CD4-positive, alpha-beta T cell treated with Interleukin-21 for 1 hour (primary cell): ENCODE data around the gene TOMM40.
A peak's percentile ranks its signal among the peaks of the same experiment; 100 is the strongest.
"Not testable (repeated sequence)": the region's sequence is repeated elsewhere in the genome, so short reads cannot be mapped to it uniquely, and the experiment has no call there.

Source experiments
- DNase-seq: peaks from one replicate; pipeline ENCODE4 v3.0.0-alpha.2; 2020

Gene TOMM40

GRCh38 chr19:44900328-44901244 lies 9.5 kb downstream of the TOMM40 start:
- no peak for DNase-seq

GRCh38 chr19:44903216-44903601 lies 12.2 kb downstream of the TOMM40 start:
- DNase-seq, result no peak

- DNase-seq, result peak; percentile 68
Observed at GRCh38 chr19:44903602-44904425, 12.8 kb downstream of the TOMM40 start.

DNA sequence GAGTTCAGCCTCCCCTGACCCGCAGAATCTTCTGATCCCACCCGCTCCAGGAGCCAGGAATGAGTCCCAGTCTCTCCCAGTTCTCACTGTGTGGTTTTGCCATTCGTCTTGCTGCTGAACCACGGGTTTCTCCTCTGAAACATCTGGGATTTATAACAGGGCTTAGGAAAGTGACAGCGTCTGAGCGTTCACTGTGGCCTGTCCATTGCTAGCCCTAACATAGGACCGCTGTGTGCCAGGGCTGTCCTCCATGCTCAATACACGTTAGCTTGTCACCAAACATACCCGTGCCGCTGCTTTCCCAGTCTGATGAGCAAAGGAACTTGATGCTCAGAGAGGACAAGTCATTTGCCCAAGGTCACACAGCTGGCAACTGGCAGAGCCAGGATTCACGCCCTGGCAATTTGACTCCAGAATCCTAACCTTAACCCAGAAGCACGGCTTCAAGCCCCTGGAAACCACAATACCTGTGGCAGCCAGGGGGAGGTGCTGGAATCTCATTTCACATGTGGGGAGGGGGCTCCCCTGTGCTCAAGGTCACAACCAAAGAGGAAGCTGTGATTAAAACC lies 13.5 kb downstream of the TOMM40 start:
- no peak for DNase-seq

GRCh38 chr19:44905437-44906160 lies 14.5 kb downstream of the TOMM40 start, which contains the start of gene APOE:
Gene APOE, plus strand, starts transcription at chr19:44905796. Its CDS starts 829 bp downstream, at chr19:44906625.
- DNase-seq, result no peak

- no peak for DNase-seq
Observed at GRCh38 chr19:44907613-44908012, 16.6 kb downstream of the TOMM40 start.

DNA sequence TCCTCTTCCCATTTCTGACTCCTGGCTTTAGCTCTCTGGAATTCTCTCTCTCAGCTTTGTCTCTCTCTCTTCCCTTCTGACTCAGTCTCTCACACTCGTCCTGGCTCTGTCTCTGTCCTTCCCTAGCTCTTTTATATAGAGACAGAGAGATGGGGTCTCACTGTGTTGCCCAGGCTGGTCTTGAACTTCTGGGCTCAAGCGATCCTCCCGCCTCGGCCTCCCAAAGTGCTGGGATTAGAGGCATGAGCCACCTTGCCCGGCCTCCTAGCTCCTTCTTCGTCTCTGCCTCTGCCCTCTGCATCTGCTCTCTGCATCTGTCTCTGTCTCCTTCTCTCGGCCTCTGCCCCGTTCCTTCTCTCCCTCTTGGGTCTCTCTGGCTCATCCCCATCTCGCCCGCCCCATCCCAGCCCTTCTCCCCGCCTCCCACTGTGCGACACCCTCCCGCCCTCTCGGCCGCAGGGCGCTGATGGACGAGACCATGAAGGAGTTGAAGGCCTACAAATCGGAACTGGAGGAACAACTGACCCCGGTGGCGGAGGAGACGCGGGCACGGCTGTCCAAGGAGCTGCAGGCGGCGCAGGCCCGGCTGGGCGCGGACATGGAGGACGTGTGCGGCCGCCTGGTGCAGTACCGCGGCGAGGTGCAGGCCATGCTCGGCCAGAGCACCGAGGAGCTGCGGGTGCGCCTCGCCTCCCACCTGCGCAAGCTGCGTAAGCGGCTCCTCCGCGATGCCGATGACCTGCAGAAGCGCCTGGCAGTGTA lies 17.2 kb downstream of the TOMM40 start:
- DNase-seq, result no peak

DNA sequence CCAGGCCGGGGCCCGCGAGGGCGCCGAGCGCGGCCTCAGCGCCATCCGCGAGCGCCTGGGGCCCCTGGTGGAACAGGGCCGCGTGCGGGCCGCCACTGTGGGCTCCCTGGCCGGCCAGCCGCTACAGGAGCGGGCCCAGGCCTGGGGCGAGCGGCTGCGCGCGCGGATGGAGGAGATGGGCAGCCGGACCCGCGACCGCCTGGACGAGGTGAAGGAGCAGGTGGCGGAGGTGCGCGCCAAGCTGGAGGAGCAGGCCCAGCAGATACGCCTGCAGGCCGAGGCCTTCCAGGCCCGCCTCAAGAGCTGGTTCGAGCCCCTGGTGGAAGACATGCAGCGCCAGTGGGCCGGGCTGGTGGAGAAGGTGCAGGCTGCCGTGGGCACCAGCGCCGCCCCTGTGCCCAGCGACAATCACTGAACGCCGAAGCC lies 17.8 kb downstream of the TOMM40 start:
- no peak for DNase-seq

GRCh38 chr19:44909775-44910174 lies 18.7 kb downstream of the TOMM40 start:
- DNase-seq, result no peak

- not testable (repeated sequence) for DNase-seq
Observed at GRCh38 chr19:44911896-44912295, 20.8 kb downstream of the TOMM40 start.

DNA sequence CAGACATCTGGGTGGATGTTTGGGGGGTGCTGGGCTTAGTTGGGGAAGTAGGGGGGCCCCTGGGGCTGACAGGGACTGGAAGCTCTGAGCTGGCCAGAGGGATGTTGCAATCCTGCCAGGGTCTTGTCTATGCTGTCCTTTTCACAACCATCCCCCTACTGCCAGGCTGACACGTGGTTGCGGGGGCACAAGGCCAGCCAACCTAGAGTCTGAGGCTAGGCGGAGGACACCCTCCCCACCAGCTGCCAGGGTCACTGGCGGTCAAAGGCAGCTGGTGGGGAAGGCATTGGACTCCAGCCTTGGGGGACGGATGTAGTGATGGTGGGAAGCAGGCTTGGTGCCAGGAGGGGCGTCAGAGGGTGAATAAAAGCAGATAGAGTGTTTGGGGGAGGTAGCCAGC lies 21.8 kb downstream of the TOMM40 start:
- no peak for DNase-seq

DNA sequence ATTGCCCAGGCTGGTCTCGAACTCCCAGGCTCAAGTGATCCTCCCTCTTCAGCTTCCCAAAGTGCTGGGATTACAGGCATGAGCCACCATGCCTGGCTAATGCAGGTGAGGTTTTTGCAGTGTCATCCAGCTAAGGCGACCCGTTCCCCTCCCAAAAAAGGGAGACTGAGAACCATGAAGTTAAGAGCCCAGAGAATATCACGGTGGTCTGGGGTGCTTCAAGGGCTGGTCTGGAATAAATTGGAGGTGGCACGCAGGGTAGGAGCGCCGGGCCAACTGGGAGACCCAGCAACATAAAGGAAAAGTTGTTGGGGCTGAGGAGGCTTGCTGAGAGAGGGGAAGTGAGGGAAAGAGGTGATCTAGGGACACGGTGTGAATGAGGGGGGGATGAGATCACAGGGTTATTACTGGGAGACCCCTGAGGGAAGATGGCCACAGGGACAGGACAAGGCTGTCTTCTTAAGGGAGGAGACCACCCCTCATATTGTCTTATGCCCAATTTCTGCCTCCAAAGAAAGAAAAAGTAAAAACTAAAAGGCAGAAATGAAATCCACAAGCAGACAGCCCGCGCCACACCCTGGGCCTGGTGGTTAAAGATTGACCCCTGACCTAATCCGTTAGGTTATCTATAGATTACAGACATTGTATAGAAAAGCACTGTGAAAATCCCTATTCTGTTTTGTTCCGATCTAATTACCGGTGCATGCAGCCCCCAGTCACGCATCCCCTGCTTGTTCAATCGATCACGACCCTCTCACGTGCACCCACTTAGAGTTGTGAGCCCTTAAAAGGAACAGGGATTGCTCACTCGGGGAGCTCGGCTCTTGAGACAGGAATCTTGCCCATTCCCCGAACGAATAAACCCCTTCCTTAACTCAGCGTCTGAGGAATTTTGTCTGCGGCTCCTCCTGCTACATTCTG lies 22.7 kb downstream of the TOMM40 start:
- not testable (repeated sequence) for DNase-seq

GRCh38 chr19:44914433-44915206 lies 23.6 kb downstream of the TOMM40 start, which contains the start of gene APOC1:
Gene APOC1, plus strand, starts transcription at chr19:44914608. Its CDS starts 284 bp downstream, at chr19:44914892.
- DNase-seq, result peak; percentile 80

DNA sequence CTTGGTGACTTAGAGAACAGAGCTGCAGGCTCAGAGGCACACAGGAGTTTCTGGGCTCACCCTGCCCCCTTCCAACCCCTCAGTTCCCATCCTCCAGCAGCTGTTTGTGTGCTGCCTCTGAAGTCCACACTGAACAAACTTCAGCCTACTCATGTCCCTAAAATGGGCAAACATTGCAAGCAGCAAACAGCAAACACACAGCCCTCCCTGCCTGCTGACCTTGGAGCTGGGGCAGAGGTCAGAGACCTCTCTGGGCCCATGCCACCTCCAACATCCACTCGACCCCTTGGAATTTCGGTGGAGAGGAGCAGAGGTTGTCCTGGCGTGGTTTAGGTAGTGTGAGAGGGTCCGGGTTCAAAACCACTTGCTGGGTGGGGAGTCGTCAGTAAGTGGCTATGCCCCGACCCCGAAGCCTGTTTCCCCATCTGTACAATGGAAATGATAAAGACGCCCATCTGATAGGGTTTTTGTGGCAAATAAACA lies 33.2 kb downstream of the TOMM40 start:
- DNase-seq, result no peak

DNA sequence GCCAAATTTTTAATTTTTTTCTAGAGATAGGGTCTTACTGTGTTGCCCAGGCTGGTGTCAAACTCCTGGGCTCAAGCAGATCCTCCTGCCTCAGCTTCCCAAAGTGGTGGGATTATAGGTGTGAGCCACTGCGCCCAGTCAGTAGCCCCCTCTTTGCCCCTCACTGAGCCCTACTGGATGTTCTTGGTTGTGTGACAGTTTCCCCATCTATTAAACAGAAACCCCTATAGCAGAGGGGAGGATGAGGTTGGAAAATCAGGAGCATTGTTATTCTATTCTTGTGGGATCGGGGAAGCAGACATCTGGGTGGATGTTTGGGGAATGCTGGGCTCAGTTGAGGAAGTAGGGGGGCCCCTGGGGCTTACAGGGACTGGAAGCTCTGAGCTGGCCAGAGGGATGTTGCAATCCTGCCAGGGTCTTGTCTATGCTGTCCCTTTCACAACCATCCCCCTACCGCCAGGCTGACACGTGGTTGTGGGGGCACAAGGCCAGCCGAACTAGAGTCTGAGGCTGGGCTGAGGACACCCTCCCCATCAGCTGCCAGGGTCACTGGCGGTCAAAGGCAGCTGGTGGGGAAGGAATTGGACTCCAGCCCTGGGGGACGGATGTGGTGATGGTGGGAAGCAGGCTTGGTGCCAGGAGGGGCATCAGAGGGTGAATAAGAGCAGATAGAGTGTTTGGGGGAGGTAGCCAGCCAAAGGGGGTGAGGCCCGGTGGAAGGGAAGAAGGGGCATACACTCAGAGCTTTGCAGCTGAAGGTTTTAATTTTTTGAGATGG lies 34.2 kb downstream of the TOMM40 start:
- no peak for DNase-seq

DNA sequence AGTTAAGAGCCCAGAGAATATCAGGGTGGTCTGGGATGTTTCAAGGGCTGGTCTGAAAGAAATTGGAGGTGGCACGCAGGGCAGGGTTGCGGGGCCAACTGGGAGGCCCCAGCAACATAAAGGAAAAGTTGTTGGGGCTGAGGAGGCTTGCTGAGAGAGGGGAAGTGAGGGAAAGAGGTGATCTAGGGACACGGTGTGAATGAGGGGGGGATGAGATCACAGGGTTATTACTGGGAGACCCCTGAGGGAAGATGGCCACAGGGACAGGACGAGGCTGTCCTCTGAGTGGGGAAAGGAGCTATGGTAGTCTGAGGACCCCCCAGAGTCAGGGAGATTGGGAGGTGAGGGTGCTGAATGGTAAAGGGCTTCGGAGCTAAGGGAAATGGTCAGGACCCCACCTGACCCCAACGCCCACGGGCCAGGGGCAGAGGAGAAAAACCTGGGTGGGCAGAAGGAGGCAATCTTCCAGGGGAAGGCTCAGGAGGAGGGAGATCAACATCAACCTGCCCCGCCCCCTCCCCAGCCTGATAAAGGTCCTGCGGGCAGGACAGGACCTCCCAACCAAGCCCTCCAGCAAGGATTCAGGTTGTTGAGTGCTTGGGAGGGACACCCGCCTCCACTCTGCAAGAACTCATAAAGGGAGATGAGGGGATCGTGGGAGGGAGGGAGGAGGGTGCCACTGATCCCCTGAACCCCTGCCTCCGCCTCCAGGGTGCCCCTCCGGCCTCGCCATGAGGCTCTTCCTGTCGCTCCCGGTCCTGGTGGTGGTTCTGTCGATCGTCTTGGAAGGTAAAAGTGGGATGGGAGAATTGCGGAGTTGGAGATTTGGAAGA lies 35.4 kb downstream of the TOMM40 start:
- not testable (repeated sequence) for DNase-seq

DNA sequence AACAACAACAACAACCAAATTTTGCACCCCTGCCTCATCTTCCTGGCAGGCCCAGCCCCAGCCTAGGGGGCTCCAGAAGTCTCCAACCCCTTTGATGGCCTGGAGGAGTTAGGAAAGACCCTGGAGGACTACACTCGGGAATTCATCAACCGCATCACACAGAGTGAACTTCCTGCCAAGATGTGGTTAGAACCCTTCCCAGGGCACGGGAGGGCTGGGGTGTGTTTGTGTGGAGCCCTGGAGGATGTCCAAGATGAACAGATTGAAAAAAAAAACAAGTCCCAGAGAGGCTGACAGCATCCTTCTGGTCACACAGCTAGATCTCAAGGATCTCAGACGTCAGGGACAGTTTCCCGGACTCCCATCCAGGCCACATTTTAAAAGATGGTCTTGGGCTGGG lies 36.7 kb downstream of the TOMM40 start:
- DNase-seq, result no peak

- DNase-seq, result no peak
Observed at GRCh38 chr19:44930088-44930487, 39.0 kb downstream of the TOMM40 start.
